HG03095 (cell line): ENCODE measurements around the gene PTPRJ.
A peak's percentile ranks its signal among the peaks of the same experiment; 100 is the strongest.
"Not testable (repeated sequence)": the region's sequence is repeated elsewhere in the genome, so short reads cannot be mapped to it uniquely, and the experiment has no call there.

Experiments
- ATAC-seq: cut with Tn5 transposase; IDR thresholded peaks from one replicate; pipeline ENCODE4 v1.9.1; 2021; ENCODE audit warnings: moderate library complexity; ENCODE audit not compliant: unreplicated experiment

The PTPRJ gene

GRCh38 chr11:48107188-48107704 lies 126.9 kb downstream of the PTPRJ start:
- peak; percentile 90 for ATAC-seq

- no peak for ATAC-seq
These were observed 128.1 kb downstream of the PTPRJ start for GRCh38 chr11:48108231-48109045.

- ATAC-seq, result no peak
These were observed 128.8 kb downstream of the PTPRJ start for GRCh38 chr11:48109046-48109666.

- ATAC-seq, result no peak
These were observed 130.1 kb downstream of the PTPRJ start for GRCh38 chr11:48110509-48110766.

GRCh38 chr11:48111891-48112290 lies 131.5 kb downstream of the PTPRJ start:
- no peak for ATAC-seq

GRCh38 chr11:48114740-48115139 lies 134.4 kb downstream of the PTPRJ start:
- no peak for ATAC-seq

- no peak for ATAC-seq
These were observed 136.3 kb downstream of the PTPRJ start for GRCh38 chr11:48116437-48117228.

GRCh38 chr11:48122246-48122645 lies 141.9 kb downstream of the PTPRJ start:
- ATAC-seq, result no peak

- ATAC-seq, result no peak
These were observed 142.3 kb downstream of the PTPRJ start for GRCh38 chr11:48122656-48123055.

- no peak for ATAC-seq
These were observed 143.0 kb downstream of the PTPRJ start for GRCh38 chr11:48123254-48123875.

GRCh38 chr11:48123934-48124755 lies 143.8 kb downstream of the PTPRJ start:
- ATAC-seq, result no peak

GRCh38 chr11:48124880-48125279 lies 144.5 kb downstream of the PTPRJ start:
- ATAC-seq, result no peak

GRCh38 chr11:48125866-48126265 lies 145.5 kb downstream of the PTPRJ start:
- ATAC-seq, result no peak

- no peak for ATAC-seq
These were observed 147.3 kb downstream of the PTPRJ start for GRCh38 chr11:48127521-48128183.

GRCh38 chr11:48129697-48130395 lies 149.5 kb downstream of the PTPRJ start:
- no peak for ATAC-seq

- no peak for ATAC-seq
These were observed 154.0 kb downstream of the PTPRJ start for GRCh38 chr11:48134221-48134922.

- ATAC-seq, result no peak
These were observed 157.9 kb downstream of the PTPRJ start for GRCh38 chr11:48138222-48138621.

- not testable (repeated sequence) for ATAC-seq
These were observed 159.5 kb downstream of the PTPRJ start for GRCh38 chr11:48139896-48140295.
